ENCODE measurements around the gene COL21A1. TPM values are rescaled to one million over a fixed set of nuclear protein-coding genes. Genes with fewer than 3 reads are reported as not detected.

Gene COL21A1
- total RNA-seq, 1 experiment from 2014 or later = 49.0 TPM

DNA sequence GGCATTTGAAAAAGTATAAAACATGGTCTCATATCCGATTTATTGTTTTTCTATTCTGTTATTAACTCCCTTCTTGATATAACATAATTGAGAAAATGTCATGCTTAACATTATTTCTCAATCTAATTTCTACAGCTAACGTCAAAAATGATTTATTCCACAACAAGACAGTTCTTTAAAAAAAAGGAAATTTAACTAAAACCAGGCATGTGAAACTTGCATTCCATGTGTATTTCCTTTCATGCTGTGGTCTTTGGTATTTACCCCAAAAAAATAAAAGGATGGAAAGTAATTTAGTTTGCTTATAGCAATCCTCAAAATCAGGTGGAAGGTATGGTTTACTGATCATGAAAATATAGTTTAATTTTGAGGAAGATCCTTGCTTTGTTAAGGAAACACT, 142.8 kb downstream of the COL21A1 start:
- peaks cover 5% of the 10 kb centered on the region for H3K36me3 ChIP-seq (ENCODE audit: insufficient read depth, low read length, poor library complexity, severe bottlenecking)
- peaks cover 30% of the 10 kb centered on the region for H3K4me1 ChIP-seq (ENCODE audit: insufficient read depth, low read length, poor library complexity, severe bottlenecking)
- no peak for DNase-seq (ENCODE audit: low spot score)
- ChIA-PET CTCF (no interaction called here), POLR2A (ENCODE audit: low non-redundant PET) (no interaction called here)
- H3K9me3 ChIP-seq (ENCODE audit: low read depth, low read length, poor library complexity, severe bottlenecking) = no peaks in the 10 kb centered on the region
- no TSS peak for BruUV-seq (replicated peaks)
- no peak overlapping the region for H3K27ac ChIP-seq (ENCODE audit: low read depth, low read length, poor library complexity, severe bottlenecking)
- intact Hi-C loops (cut with micrococcal nuclease; ENCODE audit: unreplicated experiment) = loop anchor here (5.0 kb wide), 1 partner anchor 122 kb away; no protein-coding TSS in a partner anchor
- no peaks in the 10 kb centered on the region for H3K27me3 ChIP-seq (replicated peaks; ENCODE audit: insufficient read depth, low read depth, low read length, poor library complexity)
- TF ChIP-seq EZH2 (IDR thresholded peaks at IDR 0.05; ENCODE audit: borderline replicate concordance, low read depth, low read length, poor library complexity, severe bottlenecking) = no peak
- TF ChIP-seq, protein P1, sequence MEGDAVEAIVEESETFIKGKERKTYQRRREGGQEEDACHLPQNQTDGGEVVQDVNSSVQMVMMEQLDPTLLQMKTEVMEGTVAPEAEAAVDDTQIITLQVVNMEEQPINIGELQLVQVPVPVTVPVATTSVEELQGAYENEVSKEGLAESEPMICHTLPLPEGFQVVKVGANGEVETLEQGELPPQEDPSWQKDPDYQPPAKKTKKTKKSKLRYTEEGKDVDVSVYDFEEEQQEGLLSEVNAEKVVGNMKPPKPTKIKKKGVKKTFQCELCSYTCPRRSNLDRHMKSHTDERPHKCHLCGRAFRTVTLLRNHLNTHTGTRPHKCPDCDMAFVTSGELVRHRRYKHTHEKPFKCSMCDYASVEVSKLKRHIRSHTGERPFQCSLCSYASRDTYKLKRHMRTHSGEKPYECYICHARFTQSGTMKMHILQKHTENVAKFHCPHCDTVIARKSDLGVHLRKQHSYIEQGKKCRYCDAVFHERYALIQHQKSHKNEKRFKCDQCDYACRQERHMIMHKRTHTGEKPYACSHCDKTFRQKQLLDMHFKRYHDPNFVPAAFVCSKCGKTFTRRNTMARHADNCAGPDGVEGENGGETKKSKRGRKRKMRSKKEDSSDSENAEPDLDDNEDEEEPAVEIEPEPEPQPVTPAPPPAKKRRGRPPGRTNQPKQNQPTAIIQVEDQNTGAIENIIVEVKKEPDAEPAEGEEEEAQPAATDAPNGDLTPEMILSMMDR (conservative IDR thresholded peaks at IDR 0.05; ENCODE audit: low read depth, low read length) = no peak
- no peak overlapping the region for H3K4me3 ChIP-seq (ENCODE audit: low read depth, low read length, poor library complexity, severe bottlenecking)

DNA sequence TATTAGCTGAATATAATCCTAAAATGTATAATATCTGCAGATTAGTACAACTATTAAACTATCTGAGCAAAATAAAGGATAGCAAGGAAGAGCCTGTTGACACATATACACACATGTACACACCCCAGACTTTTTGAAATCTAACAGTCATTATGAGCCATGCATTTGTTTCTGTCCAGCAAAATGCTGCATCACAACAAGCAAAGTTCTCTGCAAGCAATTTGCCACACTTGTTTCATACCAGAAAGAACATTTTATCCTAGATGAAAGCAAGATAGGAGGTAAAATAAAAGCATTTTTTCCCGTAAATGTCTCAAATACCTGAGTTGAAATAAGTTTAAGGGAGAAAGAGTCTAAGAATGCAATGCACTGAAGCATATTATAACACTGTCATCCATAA, 145.2 kb downstream of the COL21A1 start:
- Histone ChIP-seq H3K4me3 (ENCODE audit: low read depth, low read length, poor library complexity, severe bottlenecking) (no peak overlapping the region), H3K36me3 (ENCODE audit: insufficient read depth, low read length, poor library complexity, severe bottlenecking) (peaks cover under 1% of the 10 kb centered on the region), H3K4me1 (ENCODE audit: insufficient read depth, low read length, poor library complexity, severe bottlenecking) (peaks cover 33% of the 10 kb centered on the region), H3K27me3 (replicated peaks; ENCODE audit: insufficient read depth, low read depth, low read length, poor library complexity) (no peaks in the 10 kb centered on the region), H3K9me3 (ENCODE audit: low read depth, low read length, poor library complexity, severe bottlenecking) (no peaks in the 10 kb centered on the region), H3K27ac (ENCODE audit: low read depth, low read length, poor library complexity, severe bottlenecking) (peak overlapping the region; percentile 5)
- TF ChIP-seq EZH2 (IDR thresholded peaks at IDR 0.05; ENCODE audit: borderline replicate concordance, low read depth, low read length, poor library complexity, severe bottlenecking) = no peak
- TF ChIP-seq, protein P1 (conservative IDR thresholded peaks at IDR 0.05; ENCODE audit: low read depth, low read length) = no peak
- no peak for DNase-seq (ENCODE audit: low spot score)
- CTCF ChIA-PET = interaction anchor here (0.6 kb wide), 1 partner anchor 56 kb away, joined by 12 read pairs; no protein-coding TSS in a partner anchor
- POLR2A ChIA-PET (ENCODE audit: low non-redundant PET) = no interaction called here
- intact Hi-C loops (cut with micrococcal nuclease; ENCODE audit: unreplicated experiment) = loop anchor here (5.0 kb wide), 1 partner anchor 120 kb away; no protein-coding TSS in a partner anchor
- BruUV-seq (replicated peaks) = no TSS peak

DNA sequence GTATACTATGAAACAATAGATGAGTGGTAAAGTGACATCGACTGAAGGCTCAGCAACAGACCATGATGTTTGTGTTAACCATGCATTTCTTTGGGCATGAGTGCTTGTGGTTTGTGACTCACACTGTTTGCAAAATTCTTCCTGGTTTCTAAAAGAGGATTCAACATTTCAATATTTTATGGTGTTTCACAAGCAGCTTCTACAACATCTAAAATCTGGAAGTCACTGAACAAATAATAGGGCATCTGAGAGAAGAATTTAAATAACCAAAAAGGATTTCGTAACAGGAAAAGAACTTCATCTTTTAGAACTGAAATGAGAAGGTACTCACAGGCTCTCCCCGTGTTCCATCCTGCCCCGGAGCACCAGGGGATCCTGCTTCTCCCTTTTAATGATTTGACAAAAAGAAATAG, 146.2 kb downstream of the COL21A1 start:
- Histone ChIP-seq H3K4me3 (ENCODE audit: low read depth, low read length, poor library complexity, severe bottlenecking) (no peak overlapping the region), H3K27me3 (replicated peaks; ENCODE audit: insufficient read depth, low read depth, low read length, poor library complexity) (no peaks in the 10 kb centered on the region), H3K36me3 (ENCODE audit: insufficient read depth, low read length, poor library complexity, severe bottlenecking) (no peaks in the 10 kb centered on the region), H3K4me1 (ENCODE audit: insufficient read depth, low read length, poor library complexity, severe bottlenecking) (peaks cover 44% of the 10 kb centered on the region), H3K27ac (ENCODE audit: low read depth, low read length, poor library complexity, severe bottlenecking) (peak overlapping the region; percentile 66), H3K9me3 (ENCODE audit: low read depth, low read length, poor library complexity, severe bottlenecking) (no peaks in the 10 kb centered on the region)
- no TSS peak for BruUV-seq (replicated peaks)
- DNase-seq (ENCODE audit: low spot score) = peak; percentile 88
- POLR2A ChIA-PET (ENCODE audit: low non-redundant PET) = no interaction called here
- intact Hi-C loops (cut with micrococcal nuclease; ENCODE audit: unreplicated experiment) = loop anchor here (5.0 kb wide), 1 partner anchor 119 kb away; no protein-coding TSS in a partner anchor
- TF ChIP-seq EZH2 (IDR thresholded peaks at IDR 0.05; ENCODE audit: borderline replicate concordance, low read depth, low read length, poor library complexity, severe bottlenecking) = no peak
- TF ChIP-seq, protein P1 (conservative IDR thresholded peaks at IDR 0.05; ENCODE audit: low read depth, low read length) = no peak
- CTCF ChIA-PET = no interaction called here

All from A673 (cell line).